Measurements from ENCODE around the gene HHEX. TPM values are rescaled to one million over a fixed set of nuclear protein-coding genes. Genes with fewer than 3 reads are reported as not detected.

Gene HHEX
- total RNA-seq, 2 donors from 2014 or later: 2.5 to 4.8 TPM

DNA sequence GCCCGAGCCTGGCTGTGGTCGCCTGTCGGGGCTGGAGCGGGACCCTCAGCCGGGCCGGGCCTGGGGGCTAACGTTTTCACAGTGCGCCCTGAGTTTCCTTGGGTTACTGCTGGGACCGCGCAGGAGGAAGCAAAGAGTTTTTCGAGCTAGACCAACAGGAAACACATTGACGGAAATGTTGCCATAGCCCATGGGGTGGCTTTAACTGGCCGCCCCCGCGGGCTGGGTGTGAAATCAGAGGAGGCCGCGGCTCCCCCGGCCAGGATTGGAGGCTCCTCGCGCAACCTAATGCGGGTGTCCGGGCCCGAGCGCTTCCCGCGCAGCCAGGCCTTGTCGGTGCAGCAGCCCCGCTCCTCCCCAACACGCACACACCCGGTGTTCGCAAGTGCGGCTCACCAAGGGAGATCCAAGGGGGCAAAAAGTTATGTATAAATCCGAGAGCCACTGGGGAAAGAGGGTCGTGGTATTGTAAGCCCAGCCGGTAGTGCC, 1.9 kb downstream of the HHEX start:
- DNase-seq (peak; percentile 30 to 60), ATAC-seq (no peak)
- intact Hi-C loops (cut with DNase I, micrococcal nuclease): no loop called here

DNA sequence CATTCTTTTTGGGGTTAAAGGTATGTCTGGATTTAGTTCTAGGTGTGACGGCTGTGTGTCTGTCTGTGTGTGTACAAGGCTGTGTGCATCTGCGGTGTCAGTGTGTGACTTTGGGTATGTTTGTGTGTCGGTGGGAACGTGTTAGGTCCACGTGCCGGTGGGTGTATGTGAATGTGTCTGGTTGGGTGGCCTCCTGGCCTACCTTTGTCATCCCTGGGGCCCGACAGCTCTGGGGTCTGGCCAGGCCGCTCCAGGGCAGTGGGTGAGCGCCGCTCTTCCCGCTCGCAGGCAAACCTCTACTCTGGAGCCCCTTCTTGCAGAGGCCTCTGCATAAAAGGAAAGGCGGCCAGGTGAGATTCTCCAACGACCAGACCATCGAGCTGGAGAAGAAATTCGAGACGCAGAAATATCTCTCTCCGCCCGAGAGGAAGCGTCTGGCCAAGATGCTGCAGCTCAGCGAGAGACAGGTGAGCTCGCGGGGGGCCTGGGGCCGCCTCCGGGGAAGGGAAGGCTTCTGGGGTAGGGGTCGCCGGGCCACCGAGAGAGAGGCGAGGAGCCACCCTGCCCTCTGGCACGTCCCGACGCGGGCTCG, 2.4 kb downstream of the HHEX start:
- intact Hi-C loops (cut with DNase I, micrococcal nuclease): no loop called here
- no peak for DNase-seq

DNA sequence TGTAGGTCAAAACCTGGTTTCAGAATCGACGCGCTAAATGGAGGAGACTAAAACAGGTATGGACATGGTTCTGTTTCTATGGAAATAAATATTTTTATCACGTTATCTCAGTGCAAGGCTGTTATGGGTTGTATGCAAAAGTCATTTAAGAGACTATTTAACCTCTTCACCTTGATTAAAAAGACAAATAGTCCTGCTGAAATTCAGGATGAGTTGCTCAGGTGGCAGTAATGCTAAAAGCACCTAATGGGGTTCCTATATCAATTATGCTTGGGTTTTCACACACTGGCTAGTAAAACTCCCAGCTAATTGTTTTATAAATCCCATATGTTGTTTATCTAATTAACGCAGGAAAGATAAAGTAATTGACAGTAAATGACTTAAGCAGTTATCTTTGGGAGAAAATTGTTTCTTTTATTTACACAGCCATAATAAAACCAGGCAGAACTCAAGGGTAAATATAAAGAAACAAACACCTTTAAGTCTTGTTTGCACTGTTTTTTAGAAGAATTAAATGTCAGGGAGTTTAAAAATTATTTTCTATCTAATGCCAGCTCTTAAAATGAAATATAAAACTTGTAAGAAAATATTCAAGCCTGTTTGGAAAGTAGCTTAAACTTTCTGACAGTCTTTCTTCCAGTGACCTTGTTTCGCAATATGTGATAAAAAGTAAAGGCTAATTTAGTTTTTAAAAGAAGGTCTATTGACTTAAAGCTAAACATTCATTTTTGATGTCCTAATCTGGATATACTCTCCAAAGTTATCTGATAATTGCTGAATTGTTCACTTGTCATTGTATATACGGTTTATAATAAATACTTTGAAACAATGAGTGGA, 3.2 kb downstream of the HHEX start:
- ATAC-seq (no peak), DNase-seq (no peak)
- intact Hi-C loops (cut with DNase I, micrococcal nuclease): no loop called here

More for the DNA sequence above, 2.4 kb downstream of the HHEX start:
- no peak for ATAC-seq

DNA sequence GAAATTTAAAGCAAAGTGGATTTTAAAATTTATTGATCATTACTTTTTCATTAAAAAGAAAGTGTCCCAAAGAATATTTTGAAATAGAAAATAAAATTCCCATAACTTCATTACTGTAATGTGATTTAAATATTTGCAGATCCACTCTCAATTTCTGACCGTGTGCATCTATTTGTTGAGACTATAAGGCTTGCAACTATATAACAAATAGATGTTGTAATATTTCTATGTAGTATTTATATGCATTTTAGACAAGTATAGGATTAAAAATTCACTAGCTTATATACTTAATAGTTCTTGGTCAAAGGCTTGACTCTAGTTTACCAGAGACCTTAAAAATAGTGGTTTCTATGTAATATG, 3.8 kb downstream of the HHEX start:
- ATAC-seq (no peak), DNase-seq (no peak)
- intact Hi-C loops (cut with DNase I, micrococcal nuclease): no loop called here

DNA sequence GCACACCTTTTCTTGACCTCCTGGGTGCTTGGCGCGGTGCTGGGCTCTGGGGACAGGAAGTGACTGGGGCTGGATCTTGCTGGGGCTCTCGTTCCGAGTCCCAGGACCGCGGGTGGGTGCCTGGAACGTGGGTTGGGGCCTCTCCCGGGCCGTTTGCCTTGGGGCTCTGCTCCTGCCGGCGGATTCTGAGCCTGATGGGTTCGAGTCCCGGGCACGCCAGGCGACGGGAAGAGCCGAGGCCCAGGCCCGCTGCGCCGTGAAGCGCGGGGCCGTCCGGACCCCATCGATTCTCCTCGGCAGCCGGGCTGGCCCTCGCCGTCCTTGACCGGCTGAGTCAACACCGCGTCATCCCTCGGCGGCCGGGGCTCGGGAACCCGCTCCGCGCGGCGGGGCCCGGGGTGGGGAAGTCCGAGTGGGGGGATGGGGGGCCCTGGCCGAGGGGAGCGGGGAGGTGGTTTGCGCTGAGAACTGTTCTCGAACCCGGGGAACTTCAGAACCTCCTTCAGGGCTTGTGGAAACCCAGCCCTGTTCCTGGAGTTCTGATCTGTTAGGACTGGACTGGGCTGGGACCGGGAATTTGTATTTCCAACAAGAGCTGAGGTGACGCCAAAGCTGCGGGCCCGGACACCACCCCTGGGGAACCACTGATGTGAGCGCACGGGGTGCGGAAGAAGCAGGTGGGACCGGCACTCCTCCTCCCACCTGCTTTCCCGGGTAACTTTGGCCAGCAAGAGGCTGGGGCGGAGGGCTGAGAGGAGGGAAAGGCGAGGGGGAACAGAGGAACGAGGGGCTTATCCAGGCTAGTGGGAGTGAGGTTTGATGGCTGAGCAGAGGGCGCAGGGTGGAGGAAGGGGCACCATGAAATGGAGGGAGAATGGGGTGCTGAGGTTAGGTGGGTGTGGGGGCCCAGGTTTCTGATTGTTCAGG, 6.2 kb downstream of the HHEX start:
- intact Hi-C loops (cut with DNase I, micrococcal nuclease): no loop called here
- no peak for DNase-seq
- ATAC-seq: no peak

DNA sequence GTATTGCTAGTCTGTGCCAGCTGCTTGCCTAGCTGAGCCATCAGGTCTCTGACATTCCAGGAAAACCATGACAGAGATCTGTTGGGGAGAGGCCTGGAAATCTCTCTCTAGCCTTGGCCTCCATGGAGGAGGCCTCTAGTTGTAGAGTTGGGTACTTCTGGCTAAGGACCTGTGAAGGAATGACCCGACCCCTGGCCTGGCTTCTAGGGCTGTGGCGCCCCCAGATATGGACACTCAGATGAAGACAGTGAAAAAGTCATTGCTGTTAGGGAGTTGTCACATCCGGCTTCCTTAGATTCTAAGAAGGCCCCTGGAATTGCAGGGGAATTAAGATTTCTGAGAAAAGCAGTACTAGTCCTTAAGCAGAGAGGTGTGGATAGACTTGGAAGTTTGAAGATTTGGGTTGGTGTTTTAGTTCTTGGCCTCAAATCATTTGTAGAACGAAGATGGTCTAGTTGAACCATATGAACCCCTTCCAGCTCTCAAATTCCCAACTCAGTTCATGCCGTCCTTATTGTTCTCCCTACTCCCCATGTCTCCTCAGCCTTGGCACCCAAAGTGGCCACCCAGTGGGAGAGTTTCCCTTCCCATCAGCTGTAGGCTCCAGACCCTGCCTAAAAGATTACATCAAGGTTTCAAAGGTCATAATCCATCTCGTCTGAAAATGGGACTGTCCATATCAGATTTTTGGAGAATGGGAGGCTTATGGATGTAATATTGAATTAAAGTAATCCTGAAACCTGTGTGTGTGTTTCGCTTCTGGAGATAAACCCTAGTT, 7.0 kb downstream of the HHEX start:
- DNase-seq (no peak), ATAC-seq (no peak)
- intact Hi-C loops (cut with DNase I, micrococcal nuclease): no loop called here

DNA sequence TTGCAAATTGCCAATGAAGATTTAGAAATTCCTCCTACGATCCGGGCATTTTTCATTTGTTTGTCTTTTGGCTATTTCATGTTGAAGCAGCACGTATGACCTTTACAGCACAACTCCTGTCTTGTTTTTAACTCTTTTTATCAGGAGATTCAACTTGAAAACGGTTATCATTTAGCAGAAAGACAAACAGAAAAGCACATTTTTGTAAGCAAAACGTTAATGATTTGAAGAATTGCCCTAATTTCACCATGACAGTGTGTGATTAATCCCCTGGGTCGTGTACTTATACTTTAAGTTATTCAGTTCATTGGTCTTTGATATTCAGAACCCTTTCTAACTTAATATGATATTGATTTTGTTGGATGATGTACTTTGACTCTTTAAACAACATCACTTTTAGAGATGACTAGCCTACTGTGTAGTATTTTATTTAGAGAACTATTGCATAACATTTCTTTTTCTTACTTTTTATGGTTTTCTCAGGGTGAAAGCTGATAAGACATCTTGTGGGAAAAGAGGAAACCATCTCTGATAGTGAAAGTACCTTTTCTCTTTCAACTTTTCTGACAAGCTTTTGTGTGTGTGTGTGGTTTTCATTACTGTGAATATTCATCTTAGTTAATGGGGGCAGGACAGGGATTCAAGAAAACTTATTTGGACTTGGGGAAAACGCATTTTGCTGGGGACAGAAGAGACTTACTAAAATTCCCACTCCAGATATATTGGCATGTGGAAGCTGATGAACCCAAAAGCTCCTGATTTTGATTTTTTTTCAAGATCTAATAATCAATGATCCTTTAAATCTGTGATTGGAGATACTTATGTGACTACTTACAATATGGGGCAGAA, 8.1 kb downstream of the HHEX start:
- peak; percentile 29 for ATAC-seq
- DNase-seq: no peak
- intact Hi-C loops (cut with DNase I, micrococcal nuclease): no loop called here

DNA sequence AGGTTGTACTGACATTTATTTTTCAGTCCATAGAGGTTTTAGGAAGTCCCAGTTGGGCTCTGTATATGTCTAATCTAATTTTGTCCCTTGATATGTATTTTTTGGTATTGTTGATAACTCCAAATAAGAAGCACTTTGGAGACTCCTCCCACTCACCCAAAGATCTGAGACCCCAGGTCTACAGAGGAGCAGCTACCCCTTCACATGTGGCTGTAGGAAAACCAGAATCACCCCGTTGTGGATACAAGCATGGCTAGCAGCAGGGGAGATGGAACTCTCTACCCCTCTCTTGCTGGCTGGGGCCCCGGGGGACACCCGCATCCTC, 9.4 kb downstream of the HHEX start:
- ATAC-seq (no peak), DNase-seq (no peak)
- intact Hi-C loops (cut with DNase I, micrococcal nuclease): no loop called here

DNA sequence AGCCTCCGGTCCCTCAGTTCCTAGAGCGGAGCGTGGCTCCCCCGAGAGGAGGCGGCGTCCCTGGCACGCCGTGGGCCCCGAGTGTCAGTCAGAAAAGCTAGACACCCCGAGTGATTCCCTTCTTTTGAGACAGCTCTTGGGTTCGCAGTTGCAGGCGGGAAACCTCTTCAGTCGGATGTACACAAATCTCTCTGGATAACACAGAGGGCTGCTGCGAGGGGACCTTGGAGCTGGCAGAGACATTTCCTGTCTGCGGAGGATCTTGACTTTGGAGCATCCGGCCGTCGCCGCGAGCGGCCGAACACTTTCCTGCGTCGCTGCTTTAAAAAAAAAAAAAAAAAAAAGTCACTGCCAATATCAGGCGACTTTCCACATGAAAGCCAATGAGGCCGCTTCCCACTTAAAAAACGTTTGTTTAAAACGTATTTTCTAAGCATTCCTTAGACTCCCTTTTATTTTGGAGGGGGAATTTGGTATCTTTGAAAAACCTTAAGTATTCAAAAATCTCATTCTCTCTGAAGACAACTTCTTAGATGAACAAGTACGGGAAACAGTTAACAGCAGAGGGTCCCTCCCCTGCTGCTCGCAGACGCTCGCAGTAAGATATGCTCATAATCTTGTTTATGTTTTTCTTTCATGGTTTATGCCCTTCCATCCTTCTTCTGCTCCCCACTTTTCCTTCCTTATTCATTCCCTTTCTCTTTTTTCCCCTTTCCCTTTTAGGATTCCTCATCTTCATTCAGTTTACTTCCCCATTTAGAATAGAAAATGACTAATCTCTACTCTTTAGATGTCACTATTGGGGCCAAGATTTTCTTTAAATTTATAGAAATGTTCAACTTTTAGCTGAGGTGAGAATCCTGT, 10.0 kb downstream of the HHEX start:
- peak in 1 of 2 donors; percentile 42 for DNase-seq
- peak; percentile 59 for ATAC-seq
- intact Hi-C loops (cut with DNase I, micrococcal nuclease): no loop called here

DNA sequence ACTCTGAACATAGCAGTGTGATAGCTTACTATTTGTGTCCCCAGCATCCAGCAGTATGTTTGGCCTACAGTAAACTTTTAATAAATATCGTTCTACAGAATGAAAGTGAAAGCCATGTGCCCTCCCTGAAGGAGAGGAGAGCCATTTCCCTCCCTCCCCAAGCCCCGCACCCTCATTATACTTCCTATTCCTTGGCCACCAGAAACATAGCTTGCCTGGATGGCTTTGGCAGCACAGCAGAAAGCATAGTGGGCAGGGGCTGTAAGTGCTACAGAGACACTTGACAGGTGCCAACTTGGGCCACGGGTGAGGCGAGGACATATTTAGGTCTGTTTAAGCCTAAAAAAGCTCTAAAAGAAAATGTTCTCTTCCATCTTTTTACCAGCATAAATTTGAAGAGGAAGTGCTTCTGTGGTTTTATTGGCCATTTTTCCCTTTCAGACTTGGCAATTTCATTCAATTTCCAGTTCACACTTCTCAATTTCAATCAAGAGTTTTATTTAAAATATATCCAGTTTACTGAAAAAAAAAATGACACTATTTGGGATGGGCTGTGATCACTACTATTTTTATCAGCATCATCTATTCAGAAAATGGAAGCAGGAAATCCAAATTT, 12.7 kb downstream of the HHEX start:
- intact Hi-C loops (cut with DNase I, micrococcal nuclease): no loop called here
- no peak for ATAC-seq
- no peak for DNase-seq

DNA sequence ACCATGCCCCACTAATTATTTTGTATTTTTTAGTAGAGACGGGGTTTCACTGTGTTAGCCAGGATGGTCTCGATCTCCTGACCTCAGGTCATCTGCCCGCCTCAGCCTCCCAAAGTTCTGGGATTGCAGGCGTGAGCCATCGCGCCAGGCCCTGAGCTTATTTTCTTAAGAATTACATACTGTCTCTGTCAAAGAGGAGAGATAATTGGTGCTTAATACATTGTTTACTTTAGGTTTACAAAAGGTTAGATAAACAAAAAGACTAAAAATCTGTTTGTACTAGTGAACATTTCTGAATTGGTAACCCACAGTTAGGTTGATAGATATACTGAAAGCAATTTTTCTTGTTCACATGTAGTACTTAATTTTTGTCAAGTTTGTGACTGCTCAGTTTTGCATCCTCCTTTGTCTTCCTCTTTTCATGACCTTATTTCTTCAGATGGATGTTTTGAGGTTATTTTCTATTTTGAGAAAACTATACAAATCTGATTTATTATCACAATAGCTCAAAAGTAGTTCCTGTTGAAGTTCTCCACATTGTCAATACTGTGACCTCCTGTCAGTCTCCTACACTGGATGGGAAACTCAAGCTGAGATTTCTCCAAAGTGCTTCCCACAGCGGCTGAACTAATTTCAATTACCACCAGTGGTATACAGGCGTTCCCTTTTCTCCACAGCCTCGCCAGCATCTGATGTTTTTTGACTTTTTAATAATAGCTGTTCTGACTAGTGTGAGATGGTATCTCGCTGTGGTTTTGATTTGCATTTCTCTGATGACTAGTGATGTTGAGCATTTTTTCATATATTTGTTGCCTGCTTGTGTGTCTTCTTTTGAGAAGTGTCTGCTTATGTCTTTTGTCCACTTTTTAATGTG, 22.5 kb downstream of the HHEX start:
- intact Hi-C loops (cut with DNase I, micrococcal nuclease): no loop called here
- no peak for ATAC-seq
- no peak for DNase-seq

DNA sequence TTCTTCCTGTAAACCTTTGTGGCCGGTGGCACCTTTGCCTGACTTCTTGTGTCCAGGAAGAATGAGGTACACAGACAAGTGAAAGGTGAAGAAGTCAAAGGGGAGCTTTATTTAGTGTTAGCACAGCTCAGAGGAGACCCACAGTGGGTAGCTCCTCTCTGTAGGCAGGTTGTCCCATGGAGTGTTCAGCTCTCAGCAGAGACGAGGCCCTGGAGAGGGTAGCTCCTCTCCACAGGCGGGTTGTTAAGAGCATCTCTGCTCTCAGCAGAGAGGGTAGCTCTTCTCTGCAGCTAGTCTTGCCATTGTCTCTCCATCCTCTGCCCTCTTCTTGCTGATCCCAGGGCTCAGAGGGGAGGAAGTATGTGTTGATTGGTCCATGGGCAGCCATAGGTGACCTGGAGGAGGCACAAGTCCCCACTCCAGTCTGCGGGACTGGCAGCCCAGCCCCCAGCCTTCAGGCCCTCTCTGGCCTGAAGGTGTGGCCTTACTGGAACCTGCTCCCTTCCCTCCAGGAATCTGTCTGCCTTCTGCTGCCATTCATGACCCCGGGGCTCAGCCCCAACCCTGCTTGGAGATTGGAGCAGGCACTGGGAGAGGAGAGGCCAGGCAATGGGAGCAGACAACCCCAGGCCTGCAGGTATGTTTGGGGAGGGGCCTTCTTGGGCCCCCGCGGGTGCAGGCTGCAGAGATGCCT, 24.5 kb downstream of the HHEX start:
- intact Hi-C loops (cut with DNase I, micrococcal nuclease): no loop called here
- DNase-seq (no peak), ATAC-seq (no peak)

DNA sequence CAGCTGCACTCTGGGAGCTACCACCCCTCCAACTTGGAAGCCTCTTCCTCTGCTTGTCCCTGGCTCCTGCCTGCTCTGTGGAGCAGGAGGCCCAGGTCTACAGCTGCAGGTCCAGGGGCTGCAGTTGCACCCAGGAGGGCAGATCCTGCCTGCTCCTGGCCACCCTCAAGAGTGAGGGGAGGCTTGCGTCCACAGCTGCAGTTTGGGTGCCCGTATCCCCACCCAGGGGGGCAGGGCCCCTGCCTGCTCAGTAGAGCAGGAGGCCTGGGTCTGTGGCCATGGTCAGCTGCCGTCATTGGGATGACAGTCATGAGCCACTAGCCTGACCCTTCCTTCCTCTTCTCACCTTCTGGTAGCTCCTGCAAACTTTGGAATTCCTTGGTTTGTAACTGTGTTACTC, 25.1 kb downstream of the HHEX start:
- intact Hi-C loops (cut with DNase I, micrococcal nuclease): no loop called here
- no peak for DNase-seq
- no peak for ATAC-seq

DNA sequence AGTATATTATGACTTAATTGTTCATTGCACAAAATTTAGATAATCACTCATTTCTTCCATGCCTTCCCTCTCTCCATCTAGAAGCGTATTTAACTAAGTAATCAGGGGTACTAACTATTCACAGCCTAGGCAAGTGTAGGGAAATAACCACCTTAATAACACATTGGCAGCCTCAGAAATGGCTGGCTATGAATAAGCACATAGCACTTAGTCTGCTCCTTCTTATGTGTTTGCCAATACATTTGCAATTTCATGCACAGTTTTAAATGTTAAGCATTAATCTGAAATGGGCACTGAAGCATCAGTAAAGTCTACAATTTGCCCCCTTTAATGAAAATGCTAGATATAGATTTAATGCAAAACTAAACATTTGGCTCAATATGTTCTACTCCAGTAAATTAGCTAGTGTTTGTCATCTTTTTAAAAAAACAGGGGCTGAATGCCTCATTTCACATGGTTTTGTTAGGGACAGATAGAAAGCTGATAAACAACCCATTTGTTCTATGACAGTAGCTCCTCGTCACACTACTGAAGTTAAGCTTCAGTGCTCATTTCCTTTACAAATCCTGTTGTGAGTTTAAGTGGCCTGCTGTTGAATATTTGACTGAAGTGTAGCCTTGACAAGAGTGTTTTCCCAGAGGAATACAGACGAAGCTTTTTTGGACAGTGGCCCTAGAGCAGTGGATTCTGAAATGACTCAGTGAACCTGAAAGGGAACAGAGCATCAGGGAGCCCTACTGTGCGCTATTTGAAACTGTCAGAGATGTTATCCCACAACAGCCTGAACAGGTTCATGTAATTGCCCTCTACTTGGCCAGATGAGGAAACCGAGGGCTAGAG, 30.5 kb downstream of the HHEX start:
- no peak for ATAC-seq
- intact Hi-C loops (cut with DNase I, micrococcal nuclease): no loop called here
- DNase-seq: no peak

DNA sequence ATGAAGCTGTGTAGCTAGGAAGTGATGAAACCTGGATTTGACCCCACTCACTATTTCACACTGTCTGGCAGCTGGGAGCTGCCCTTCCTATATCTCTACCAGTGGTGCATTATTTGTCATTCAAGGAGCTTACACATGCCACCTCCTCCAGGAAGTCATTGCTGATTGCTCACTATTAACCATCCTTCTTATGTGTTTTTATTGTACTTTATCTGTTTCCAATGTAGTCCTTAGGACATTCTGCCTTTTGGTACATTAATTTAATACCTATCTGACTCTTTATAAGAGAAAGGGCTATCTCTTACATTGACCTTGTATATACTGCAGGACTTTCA, 31.0 kb downstream of the HHEX start:
- intact Hi-C loops (cut with DNase I, micrococcal nuclease): no loop called here
- ATAC-seq (no peak), DNase-seq (no peak)
